HEK293 (cell line): ENCODE data around the gene TTL.

ENCODE experiments used
- CTCF ChIP-seq: fragments of 450-650 bp; formaldehyde crosslinking; IDR thresholded peaks from 2 replicates; pipeline ENCODE4 v1.5.1; 2016; ENCODE audit warnings: missing biosample characterization, missing genetic modification characterization
- KLF1 ChIP-seq: fragments of 450-650 bp; formaldehyde crosslinking; IDR thresholded peaks from 2 replicates; pipeline ENCODE4 v1.5.1; 2016; ENCODE audit warnings: missing biosample characterization, missing genetic modification characterization
- PATZ1 ChIP-seq: fragments of 450-650 bp; formaldehyde crosslinking; IDR thresholded peaks from 2 replicates; pipeline ENCODE4 v1.5.1; 2016; ENCODE audit warnings: missing biosample characterization, missing genetic modification characterization
- SP2 ChIP-seq: fragments of 450-650 bp; formaldehyde crosslinking; IDR thresholded peaks from 2 replicates; pipeline ENCODE4 v1.5.1; 2016; ENCODE audit warnings: missing biosample characterization, missing genetic modification characterization
- TCF7L2 ChIP-seq: IDR thresholded peaks from 2 replicates; pipeline ENCODE4 v1.6.1; 2011; ENCODE audit warnings: low read depth, mild to moderate bottlenecking, inconsistent platforms, low read length, moderate library complexity, borderline replicate concordance
- ZBTB11 ChIP-seq: fragments of 450-650 bp; formaldehyde crosslinking; conservative IDR thresholded peaks from 2 replicates; pipeline ENCODE4 v1.5.1; 2016; ENCODE audit warnings: low read depth, missing biosample characterization, missing genetic modification characterization
- ZBTB48 ChIP-seq: fragments of 450-650 bp; formaldehyde crosslinking; IDR thresholded peaks from 2 replicates; pipeline ENCODE4 v1.5.1; 2016; ENCODE audit warnings: missing biosample characterization, missing genetic modification characterization
- ZEB2 ChIP-seq: fragments of 450-650 bp; formaldehyde crosslinking; IDR thresholded peaks from 2 replicates; pipeline ENCODE4 v1.5.1; 2016; ENCODE audit warnings: missing biosample characterization, missing genetic modification characterization
- ZNF138 ChIP-seq: fragments of 450-650 bp; formaldehyde crosslinking; IDR thresholded peaks from 2 replicates; pipeline ENCODE4 v1.5.1; 2016; ENCODE audit warnings: missing biosample characterization, missing genetic modification characterization, borderline replicate concordance
- ZNF169 ChIP-seq: fragments of 450-650 bp; formaldehyde crosslinking; IDR thresholded peaks from 2 replicates; pipeline ENCODE4 v1.5.1; 2016; ENCODE audit warnings: missing biosample characterization, missing genetic modification characterization
- ZNF202 ChIP-seq: fragments of 450-650 bp; formaldehyde crosslinking; IDR thresholded peaks from 2 replicates; pipeline ENCODE4 v1.5.1; 2016; ENCODE audit warnings: missing biosample characterization, missing genetic modification characterization, borderline replicate concordance
- ZNF23 ChIP-seq: fragments of 450-650 bp; formaldehyde crosslinking; IDR thresholded peaks from 2 replicates; pipeline ENCODE4 v1.5.1; 2016; ENCODE audit warnings: missing biosample characterization, missing genetic modification characterization, borderline replicate concordance
- ZNF280C ChIP-seq: fragments of 450-650 bp; formaldehyde crosslinking; IDR thresholded peaks from 2 replicates; pipeline ENCODE4 v1.5.1; 2016; ENCODE audit warnings: missing biosample characterization, missing genetic modification characterization

GRCh38 chr2:112519506-112519905, 37.5 kb downstream of the TTL start:
- TF ChIP-seq CTCF: no peak
- TF ChIP-seq ZNF23 (tag by site-specific recombination): no peak
- TF ChIP-seq ZBTB48 (tag by site-specific recombination): no peak
- TF ChIP-seq ZNF280C (tag by site-specific recombination): no peak
- no peak for TF ChIP-seq ZNF169 (tag by site-specific recombination)
- no peak for TF ChIP-seq ZBTB11 (tag by site-specific recombination)
- no peak for TF ChIP-seq KLF1 (tag by site-specific recombination)
- no peak for TF ChIP-seq TCF7L2
- no peak for TF ChIP-seq ZNF202 (tag by site-specific recombination)
- TF ChIP-seq PATZ1 (tag by site-specific recombination): no peak
- no peak for TF ChIP-seq ZNF138 (tag by site-specific recombination)
- TF ChIP-seq ZEB2: no peak
- no peak for TF ChIP-seq SP2
